ENCODE measurements around the gene EPM2AIP1. TPM values are rescaled to one million over a fixed set of nuclear protein-coding genes. Genes with fewer than 3 reads are reported as not detected.

Gene EPM2AIP1
- total RNA-seq, 1 donor from 2014 or later: 29.2 TPM

DNA sequence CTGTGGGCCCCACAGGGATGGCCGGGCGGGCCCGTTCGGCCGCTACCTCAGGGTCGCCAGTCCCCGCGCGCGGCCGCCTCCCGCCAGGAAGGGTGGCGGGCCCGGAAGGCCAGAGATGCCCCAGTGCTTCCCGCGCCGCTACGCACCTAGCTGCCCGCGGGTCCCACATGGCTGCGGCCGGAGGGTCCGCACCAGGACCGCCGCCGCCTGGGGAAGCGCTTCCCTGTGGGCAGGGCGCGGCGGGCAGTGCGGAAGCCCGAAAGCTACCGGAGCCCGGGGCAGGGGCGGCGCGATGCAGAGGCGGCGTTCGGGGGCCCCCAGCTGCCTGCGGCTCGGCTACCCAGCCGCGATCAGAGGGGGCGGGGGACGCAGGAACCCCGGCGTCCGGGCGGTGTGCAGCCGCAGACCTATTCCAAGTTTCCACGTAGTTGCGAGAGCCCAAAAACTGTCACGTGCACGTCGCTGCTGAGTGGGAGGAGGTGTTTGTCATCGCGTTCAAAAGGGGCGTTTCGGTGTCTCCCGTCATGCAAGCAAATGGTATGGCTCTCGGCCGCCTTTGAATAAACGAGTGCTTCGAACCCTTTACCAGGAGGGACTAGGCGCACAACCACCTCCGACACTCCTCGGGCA, 48.2 kb downstream of the EPM2AIP1 start, which contains the start of gene TRANK1:
Gene TRANK1 (minus strand): TSS at position 414 of the 630 bp plus-strand sequence. CDS start 245 bp downstream, at position 169.
- Mint-ChIP-seq H3K27me3 (peaks cover 11% of the 10 kb centered on the region), H3K36me3 (no peaks in the 10 kb centered on the region), H3K27ac (peak within 1 kb of the TSS; percentile 70), H3K4me1 (ENCODE audit: unreplicated experiment) (peaks cover 18% of the 10 kb centered on the region), H3K9me3 (no peaks in the 10 kb centered on the region), H3K4me3 (peak within 1 kb of the TSS; percentile 86)
- DNase-seq (ENCODE audit: extremely low spot score, unreplicated experiment): no peak
- TF ChIP-seq, protein P1, sequence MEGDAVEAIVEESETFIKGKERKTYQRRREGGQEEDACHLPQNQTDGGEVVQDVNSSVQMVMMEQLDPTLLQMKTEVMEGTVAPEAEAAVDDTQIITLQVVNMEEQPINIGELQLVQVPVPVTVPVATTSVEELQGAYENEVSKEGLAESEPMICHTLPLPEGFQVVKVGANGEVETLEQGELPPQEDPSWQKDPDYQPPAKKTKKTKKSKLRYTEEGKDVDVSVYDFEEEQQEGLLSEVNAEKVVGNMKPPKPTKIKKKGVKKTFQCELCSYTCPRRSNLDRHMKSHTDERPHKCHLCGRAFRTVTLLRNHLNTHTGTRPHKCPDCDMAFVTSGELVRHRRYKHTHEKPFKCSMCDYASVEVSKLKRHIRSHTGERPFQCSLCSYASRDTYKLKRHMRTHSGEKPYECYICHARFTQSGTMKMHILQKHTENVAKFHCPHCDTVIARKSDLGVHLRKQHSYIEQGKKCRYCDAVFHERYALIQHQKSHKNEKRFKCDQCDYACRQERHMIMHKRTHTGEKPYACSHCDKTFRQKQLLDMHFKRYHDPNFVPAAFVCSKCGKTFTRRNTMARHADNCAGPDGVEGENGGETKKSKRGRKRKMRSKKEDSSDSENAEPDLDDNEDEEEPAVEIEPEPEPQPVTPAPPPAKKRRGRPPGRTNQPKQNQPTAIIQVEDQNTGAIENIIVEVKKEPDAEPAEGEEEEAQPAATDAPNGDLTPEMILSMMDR (conservative IDR thresholded peaks at IDR 0.05): no peak

DNA sequence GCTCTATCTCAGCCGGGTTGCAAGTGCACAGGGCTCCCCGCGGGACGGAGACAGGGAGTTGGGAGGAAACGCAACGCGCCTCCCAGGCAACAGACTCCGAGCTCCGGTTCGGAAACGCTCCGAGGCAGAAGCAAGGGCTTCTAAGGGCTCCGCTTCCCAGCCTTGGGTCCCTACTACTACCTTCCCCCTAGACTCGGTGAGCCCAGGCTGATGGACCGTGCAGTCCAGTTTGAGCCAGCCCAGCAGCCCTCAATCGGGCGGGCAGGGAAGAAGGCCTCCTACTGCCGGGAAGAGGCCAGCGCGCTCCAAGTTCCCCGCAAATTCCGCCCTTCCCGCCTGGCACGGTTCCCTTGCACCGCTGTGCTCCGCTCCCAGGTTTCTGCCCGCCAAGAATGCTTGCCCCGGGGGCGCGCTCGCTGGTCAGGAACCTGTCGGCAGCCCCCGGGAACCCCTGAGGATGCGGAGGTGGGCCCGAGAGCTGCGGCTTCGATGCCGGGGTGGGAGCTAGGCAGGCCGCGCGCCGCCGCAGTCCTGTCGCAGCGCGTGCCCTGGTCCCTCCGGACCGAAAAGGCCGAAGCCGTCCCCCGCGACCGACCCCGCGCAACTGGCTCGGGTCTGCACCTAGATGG, 48.8 kb downstream of the EPM2AIP1 start:
- H3K36me3 Mint-ChIP-seq: no peaks in the 10 kb centered on the region
- H3K9me3 Mint-ChIP-seq: no peaks in the 10 kb centered on the region
- peak; percentile 75 for DNase-seq (ENCODE audit: extremely low spot score, unreplicated experiment)
- peak overlapping the region; percentile 70 for H3K27ac Mint-ChIP-seq
- H3K4me3 Mint-ChIP-seq: peak overlapping the region; percentile 86
- TF ChIP-seq, protein P1 (conservative IDR thresholded peaks at IDR 0.05): peak; percentile 24
- H3K4me1 Mint-ChIP-seq (ENCODE audit: unreplicated experiment): peaks cover 18% of the 10 kb centered on the region
- peaks cover 11% of the 10 kb centered on the region for H3K27me3 Mint-ChIP-seq

DNA sequence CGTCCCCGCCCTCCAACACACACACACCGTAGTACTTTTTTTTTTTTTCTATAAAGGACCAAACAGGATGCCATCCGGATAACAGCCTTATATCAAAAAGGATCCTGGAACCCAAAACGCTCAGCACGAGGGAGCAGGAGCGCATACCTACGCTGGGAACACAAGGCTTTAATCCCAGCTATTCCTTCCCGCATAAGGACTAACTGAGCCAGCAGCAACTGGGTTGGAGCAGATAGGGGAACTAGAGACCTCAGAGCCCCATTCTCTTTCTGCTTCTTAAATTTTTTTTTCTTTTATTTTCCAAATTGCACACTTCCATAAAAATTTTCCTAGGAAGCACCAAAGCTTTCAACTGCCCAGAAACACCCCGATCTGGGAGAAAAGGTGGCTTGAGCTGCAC, 49.3 kb downstream of the EPM2AIP1 start:
- H3K4me1 Mint-ChIP-seq (ENCODE audit: unreplicated experiment): peaks cover 18% of the 10 kb centered on the region
- peak; percentile 15 for DNase-seq (ENCODE audit: extremely low spot score, unreplicated experiment)
- TF ChIP-seq, protein P1 (conservative IDR thresholded peaks at IDR 0.05): no peak
- H3K36me3 Mint-ChIP-seq: no peaks in the 10 kb centered on the region
- H3K4me3 Mint-ChIP-seq: peak overlapping the region; percentile 86
- H3K27ac Mint-ChIP-seq: peak overlapping the region; percentile 70
- H3K9me3 Mint-ChIP-seq: no peaks in the 10 kb centered on the region
- peaks cover 11% of the 10 kb centered on the region for H3K27me3 Mint-ChIP-seq

- TF ChIP-seq, protein P1 (conservative IDR thresholded peaks at IDR 0.05): no peak
Measured at GRCh38 chr3:36942638-36943248, 50.2 kb downstream of the EPM2AIP1 start.

DNA sequence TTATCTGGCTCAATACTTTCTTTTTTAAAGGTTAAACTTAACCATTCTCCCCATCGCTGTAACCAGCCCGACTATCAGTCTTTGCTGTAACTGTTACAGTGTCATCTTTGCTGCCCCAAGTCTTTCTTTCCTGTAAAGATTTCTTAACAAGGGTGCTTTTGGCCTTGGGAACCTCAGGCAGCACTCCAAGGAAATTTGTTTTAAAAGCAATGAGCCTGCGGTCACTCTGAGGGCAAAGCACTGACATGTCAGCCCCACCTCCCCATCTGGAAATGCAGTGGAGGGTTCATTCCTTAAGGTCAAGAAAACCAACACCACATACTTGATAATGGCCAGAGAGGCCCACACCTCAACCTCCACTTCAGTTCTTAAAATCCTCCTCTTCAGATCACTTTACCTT, 51.3 kb downstream of the EPM2AIP1 start:
- Mint-ChIP-seq H3K4me1 (ENCODE audit: unreplicated experiment) (peaks cover 18% of the 10 kb centered on the region), H3K9me3 (no peaks in the 10 kb centered on the region), H3K27me3 (peaks cover 11% of the 10 kb centered on the region), H3K4me3 (peak overlapping the region; percentile 12), H3K27ac (peak overlapping the region; percentile 23), H3K36me3 (no peaks in the 10 kb centered on the region)
- peak; percentile 42 for DNase-seq (ENCODE audit: extremely low spot score, unreplicated experiment)
- TF ChIP-seq, protein P1 (conservative IDR thresholded peaks at IDR 0.05): no peak

More at GRCh38 chr3:36942638-36943248, 50.2 kb downstream of the EPM2AIP1 start:
- Mint-ChIP-seq H3K9me3 (no peaks in the 10 kb centered on the region), H3K36me3 (no peaks in the 10 kb centered on the region), H3K4me3 (no peak overlapping the region), H3K27ac (no peak overlapping the region), H3K4me1 (ENCODE audit: unreplicated experiment) (peaks cover 18% of the 10 kb centered on the region), H3K27me3 (peaks cover 11% of the 10 kb centered on the region)
- DNase-seq (ENCODE audit: extremely low spot score, unreplicated experiment): peak; percentile 24

All from type B pancreatic cell (in vitro differentiated cells).